K562 (cell line): ENCODE data around the gene PHKA2.

Experiments
- POLR2A ChIP-seq: fragments of 450-650 bp; conservative IDR thresholded peaks from 2 replicates; pipeline ENCODE4 v1.6.1; 2016
- TAF1 ChIP-seq: IDR thresholded peaks from 2 replicates; pipeline ENCODE4 v1.6.1; 2011; ENCODE audit warnings: mild to moderate bottlenecking, low read length, moderate library complexity; ENCODE audit not compliant: insufficient read depth, control insufficient read depth, severe bottlenecking; ENCODE audit errors: extremely low read depth
- TF ChIP-seq, protein P1 (sequence below), 3 experiments: IDR thresholded peaks in 2 of 3; conservative IDR thresholded peaks in 1 of 3; 2 replicates each; pipeline ENCODE4 v1.5.1; 2011 to 2012; ENCODE audit warnings: low read length in 3 of 3, mild to moderate bottlenecking in 3 of 3, control low read depth in 2 of 3, improper control_type of control experiment in 1 of 3, inconsistent platforms in 1 of 3, low read depth in 1 of 3, mixed read lengths in 1 of 3, moderate library complexity in 1 of 3; ENCODE audit not compliant: insufficient read depth in 2 of 3
- TF ChIP-seq, protein P2 (sequence below): IDR thresholded peaks from 2 replicates; pipeline ENCODE4 v1.6.1; 2012; ENCODE audit warnings: low read depth, low read length, improper control_type of control experiment, borderline replicate concordance

DNA sequence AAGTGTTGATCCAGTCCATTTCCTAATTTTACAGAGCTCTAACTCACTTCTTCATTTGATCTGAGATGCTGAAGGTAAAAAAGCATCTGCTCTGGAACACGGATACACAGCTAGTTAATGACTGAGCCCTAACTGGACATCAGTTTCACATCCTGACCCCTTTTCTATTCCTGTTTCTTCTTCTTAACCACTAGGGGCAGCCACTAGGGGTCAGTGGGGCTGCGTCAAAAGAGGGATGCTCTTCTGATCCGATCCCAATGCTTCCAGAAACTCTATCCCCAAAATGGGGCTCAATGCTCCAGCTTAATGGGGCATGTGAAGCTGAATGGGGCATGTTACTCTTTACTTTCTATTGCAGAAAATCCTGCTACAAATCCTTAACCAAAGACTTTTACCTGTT, 33.4 kb upstream of the PHKA2 start:
- no peak for TF ChIP-seq TAF1
- no peak for TF ChIP-seq POLR2A
- TF ChIP-seq, protein P1, sequence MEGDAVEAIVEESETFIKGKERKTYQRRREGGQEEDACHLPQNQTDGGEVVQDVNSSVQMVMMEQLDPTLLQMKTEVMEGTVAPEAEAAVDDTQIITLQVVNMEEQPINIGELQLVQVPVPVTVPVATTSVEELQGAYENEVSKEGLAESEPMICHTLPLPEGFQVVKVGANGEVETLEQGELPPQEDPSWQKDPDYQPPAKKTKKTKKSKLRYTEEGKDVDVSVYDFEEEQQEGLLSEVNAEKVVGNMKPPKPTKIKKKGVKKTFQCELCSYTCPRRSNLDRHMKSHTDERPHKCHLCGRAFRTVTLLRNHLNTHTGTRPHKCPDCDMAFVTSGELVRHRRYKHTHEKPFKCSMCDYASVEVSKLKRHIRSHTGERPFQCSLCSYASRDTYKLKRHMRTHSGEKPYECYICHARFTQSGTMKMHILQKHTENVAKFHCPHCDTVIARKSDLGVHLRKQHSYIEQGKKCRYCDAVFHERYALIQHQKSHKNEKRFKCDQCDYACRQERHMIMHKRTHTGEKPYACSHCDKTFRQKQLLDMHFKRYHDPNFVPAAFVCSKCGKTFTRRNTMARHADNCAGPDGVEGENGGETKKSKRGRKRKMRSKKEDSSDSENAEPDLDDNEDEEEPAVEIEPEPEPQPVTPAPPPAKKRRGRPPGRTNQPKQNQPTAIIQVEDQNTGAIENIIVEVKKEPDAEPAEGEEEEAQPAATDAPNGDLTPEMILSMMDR (IDR thresholded peaks at IDR 0.05 in 2 of 3, conservative IDR thresholded peaks at IDR 0.05 in 1 of 3; ENCODE audit: insufficient read depth in 2 of 3, low read depth in 1 of 3, low read length in 3 of 3): peak; percentile 56 to 71 (median 67)
- TF ChIP-seq, protein P2, sequence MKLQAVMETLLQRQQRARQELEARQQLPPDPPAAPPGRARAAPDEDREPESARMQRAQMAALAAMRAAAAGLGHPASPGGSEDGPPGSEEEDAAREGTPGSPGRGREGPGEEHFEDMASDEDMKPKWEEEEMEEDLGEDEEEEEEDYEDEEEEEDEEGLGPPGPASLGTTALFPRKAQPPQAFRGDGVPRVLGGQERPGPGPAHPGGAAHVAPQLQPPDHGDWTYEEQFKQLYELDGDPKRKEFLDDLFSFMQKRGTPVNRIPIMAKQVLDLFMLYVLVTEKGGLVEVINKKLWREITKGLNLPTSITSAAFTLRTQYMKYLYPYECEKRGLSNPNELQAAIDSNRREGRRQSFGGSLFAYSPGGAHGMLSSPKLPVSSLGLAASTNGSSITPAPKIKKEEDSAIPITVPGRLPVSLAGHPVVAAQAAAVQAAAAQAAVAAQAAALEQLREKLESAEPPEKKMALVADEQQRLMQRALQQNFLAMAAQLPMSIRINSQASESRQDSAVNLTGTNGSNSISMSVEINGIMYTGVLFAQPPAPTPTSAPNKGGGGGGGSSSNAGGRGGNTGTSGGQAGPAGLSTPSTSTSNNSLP: no peak
